HS-5 (cell line): ENCODE results near the gene TMEM151A.
"Not testable (repeated sequence)": the region's sequence is repeated elsewhere in the genome, so short reads cannot be mapped to it uniquely, and the experiment has no call there.

Source experiments
- DNase-seq: peaks from one replicate; pipeline ENCODE4 v3.0.0-alpha.2; 2012; ENCODE audit warnings: low read depth

TMEM151A gene

DNA sequence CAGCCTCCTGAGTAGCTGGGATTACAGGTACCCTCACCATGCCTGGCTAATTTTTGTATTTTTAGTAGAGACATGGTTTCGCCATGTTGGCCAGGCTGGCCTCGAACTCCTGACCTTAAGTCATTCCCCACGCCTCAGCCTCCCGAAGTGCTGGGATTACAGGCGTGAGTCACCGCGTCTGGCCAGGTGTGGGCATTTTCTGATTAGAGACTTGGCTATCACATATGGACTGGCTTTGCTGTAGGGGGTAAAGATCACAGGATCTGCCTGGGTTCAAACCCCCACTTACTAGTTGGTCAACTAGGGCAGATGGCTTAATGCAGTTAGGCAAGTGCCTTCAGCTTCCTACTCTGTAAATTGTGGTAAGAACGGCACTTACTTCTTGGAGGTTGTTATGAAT, 18.6 kb downstream of the TMEM151A start:
- no peak for DNase-seq

DNA sequence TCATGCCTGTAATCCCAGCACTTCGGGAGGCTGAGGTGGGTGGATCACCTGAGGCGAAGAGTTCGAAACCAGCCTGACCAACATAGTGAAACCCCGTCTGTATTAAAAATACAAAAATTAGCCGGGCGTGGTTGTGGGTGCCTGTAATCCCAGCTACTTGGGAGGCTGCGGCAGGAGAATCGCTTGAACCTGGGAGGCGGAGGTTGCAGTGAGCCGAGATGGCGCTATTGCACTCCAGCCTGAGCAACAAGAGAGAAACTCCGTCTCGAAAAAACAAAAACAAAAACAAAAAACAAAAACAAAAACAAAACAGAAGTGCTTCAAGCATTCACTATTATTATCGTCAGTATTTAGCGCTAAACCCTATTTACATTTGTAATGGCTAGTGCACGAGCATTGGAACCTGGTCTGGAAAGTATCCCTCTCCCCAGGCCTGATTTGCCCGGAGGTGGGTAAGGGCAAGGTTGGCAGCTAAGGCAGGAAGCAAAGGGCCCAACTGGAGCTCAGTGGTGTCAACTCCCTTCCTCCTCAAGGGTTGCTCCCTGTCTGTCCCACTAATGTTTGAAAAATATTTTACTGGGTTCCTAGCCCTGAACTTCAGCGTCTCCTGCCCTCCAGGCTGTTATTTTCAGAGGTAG, 19.2 kb downstream of the TMEM151A start:
- DNase-seq: not testable (repeated sequence)

DNA sequence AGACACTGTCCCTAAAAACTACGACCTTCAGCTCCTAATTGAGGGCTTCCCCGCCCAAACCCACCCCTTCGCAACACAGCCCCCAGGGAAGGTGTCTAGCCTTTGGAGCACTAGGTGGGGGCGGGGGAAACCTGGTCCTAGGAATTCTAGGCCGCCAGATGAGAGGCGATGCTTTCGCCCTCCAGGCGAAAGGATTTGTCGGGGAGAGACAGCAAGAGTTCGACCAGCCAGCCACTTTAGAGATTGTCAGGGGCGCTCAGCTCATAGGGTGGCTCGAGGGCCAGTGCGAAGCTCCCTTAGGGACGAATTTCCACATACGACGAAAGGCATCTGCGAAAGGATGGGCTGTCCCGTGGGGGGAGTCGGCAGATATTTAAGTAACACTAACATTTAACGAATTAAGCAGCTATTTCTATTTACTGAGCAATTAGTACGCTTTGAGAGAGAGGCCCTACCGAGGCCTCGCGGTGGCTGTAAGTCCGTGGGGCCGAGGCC, 19.8 kb downstream of the TMEM151A start:
- DNase-seq: no peak

DNA sequence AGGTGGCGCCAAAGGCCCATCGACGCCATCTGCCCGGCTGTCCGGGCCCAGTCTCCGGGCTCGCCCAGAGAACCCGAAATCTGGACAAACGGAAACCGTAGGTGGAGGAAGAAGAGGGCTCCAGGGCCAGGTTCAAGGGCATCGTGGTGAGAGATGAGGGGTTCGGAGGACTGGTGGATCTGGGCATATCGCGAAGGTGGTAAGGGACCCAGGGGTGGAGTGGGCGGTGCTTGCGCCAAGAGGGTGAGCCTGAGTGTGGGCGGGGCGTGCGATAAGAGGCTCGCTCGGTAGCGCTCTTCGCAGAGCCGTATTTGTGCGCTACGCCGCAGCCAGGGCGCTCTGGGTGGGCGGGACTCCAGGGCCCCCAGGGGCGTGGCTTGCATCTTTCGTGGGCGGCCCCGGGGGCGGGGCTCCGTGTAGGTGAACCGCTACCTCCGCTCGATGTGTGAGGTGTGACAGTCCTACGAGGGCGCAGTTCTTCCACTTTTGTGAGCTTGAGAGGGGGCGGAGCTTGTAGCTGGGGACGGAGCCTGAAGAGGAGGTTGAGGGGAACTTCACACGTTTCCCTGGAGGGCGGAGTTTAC, 20.4 kb downstream of the TMEM151A start:
- peak; percentile 86 for DNase-seq

DNA sequence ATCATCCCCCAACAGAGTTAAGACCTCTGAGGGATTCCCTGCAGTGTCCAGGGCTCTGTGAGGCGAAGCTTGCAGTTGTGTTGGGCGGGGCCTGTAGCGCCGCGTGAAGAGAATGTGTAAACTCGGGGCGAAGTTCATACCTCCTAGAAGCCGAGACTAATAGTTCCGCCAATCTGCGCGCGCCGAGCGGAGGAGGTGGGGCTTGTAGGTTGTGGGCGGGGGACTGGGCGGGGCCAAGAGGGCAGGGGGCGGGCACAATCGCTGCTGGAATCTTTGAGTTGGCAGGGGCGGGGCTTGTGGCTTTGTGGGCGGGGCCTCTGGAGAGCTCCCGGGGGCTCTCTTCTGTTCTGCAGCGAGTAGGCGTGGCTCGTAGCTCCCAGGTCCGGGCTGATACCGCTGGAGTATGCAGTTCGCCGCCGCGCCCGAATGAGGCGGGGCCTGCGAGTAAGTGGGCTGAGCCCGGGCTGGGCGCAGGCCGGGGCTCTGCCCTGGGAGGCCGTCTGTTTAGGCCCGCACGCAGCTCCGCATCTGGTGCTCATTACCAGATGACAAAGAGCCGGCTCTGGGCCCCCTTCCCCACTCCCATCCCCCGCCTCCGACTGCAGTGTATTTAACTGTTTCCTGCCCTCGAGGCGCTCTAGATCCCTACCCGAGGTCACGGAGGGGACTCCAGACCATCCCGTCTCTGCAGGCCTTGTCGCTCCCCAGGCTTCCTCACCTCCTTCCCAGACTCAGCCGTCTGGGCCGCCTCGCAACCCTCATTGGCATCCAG, 21.0 kb downstream of the TMEM151A start:
- peak; percentile 93 for DNase-seq

DNA sequence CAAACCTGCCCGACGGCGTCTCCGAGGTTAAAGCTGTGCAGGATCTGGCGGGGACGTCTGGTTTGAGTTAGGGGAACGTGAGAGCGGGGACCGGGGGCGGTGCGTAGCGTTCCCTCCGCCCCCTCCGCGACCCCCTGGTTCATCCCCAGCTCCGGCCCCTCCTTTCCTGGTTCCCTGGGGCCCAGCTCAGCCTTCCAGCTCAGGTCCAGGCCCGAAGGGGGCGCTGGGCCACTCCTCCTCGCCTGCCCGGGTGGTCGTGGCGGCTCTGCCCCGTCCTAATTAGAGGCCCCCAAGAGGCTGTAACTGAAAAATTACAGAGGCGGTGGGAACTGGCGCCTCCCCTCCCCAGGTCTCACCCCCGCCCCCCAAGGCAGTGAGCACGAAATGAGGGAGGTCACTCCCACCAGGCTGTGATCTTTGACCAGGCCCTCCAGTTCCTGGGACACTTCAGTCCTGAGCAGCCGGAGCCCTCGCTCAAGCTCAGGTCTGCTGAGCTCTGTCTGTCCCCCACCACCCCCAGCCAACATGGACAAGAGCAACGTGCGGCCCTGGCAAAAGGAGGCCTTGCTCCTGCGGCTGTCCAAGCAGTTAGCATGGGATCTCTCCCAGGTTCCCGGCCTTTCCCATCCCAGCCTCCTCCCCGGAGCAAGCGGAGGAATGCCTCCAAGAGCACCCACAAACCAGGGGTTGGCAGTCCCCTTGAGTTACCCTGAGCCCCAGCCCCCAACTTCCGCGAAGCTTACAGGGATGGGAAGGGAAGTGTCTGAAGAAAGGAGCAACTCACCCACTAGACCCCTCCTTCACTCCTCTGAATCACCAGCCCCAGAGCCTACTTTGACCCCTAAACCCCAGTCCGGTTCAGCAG, 21.9 kb downstream of the TMEM151A start:
- DNase-seq: no peak

DNA sequence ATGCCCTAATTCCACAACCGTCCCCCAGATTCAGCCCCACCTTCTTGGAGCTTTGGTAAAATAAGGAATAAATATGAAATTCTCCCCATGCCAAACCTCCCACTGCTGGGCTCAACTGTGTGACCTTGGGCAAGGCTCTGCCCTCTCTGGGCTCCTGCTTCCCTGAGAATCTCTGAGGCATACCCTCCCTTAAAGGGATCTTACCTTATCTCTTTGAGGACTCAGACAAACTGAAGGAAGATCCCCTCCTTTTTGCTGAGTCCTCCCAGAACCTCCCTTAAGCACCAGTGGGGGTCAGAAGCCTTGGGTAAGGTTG, 22.4 kb downstream of the TMEM151A start:
- DNase-seq: no peak

DNA sequence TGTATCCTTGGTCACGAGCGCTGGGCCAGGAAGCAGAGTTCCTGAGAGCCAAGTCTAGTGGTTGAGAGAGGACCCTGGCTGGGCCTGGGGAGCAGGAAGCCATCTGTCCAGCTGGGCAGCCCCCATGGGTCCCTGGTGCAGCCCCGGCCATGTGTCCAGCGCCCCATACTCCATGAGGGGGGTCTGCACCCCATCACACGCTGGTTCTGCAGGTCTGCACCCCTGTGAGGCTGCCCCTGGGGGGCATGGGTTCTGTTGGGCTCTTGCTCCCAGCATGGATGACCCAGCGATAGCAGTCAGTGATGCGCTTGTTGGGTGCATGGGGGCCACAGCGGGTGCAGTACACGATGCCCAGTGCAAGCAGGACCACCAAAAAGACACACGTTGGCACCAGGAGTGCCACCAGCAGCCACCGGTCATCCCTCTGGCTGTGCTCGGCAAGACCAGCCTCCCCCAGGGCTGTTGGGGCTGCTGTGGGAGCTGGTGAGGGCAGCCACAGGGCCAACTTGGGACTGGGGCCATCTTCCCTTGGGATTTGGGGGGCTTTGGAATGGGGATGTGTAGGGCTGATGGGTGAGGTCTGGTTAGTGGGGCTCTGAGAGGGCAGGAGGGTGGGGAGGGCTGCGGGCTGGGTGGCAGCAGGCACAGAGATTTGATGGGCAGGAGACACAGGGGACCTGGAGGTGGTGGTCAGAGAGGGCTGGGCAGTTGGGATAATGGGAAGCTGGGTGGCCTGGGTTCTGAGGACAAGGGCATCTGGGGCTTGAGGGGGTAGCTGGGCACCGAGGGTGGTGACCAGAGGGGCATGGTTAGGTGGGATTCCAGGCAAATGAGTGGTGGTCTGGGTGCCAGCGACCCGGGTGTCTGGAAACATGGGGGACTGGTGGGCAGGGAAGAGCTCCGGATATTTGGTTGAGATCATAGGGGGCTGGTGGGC, 23.1 kb downstream of the TMEM151A start:
- DNase-seq: no peak

DNA sequence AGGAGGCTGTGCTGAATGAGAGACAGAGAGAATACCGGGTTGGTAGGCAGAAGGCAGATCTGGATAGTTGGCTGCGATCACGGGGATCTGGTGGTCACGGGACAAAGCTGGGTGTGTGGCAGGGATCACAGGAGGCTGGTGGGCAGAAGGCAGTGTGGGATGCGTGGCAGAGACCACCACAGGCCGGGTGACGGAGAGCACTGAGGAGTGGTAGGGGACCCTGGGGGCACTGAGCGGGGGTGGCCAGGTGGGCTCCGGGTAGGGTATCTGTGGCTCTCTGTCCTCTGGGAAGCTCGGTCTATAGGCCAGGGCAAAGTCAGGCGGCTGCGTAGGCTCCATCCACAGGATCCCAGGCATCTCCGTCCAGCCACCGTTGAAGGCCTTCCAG, 23.8 kb downstream of the TMEM151A start:
- no peak for DNase-seq

DNA sequence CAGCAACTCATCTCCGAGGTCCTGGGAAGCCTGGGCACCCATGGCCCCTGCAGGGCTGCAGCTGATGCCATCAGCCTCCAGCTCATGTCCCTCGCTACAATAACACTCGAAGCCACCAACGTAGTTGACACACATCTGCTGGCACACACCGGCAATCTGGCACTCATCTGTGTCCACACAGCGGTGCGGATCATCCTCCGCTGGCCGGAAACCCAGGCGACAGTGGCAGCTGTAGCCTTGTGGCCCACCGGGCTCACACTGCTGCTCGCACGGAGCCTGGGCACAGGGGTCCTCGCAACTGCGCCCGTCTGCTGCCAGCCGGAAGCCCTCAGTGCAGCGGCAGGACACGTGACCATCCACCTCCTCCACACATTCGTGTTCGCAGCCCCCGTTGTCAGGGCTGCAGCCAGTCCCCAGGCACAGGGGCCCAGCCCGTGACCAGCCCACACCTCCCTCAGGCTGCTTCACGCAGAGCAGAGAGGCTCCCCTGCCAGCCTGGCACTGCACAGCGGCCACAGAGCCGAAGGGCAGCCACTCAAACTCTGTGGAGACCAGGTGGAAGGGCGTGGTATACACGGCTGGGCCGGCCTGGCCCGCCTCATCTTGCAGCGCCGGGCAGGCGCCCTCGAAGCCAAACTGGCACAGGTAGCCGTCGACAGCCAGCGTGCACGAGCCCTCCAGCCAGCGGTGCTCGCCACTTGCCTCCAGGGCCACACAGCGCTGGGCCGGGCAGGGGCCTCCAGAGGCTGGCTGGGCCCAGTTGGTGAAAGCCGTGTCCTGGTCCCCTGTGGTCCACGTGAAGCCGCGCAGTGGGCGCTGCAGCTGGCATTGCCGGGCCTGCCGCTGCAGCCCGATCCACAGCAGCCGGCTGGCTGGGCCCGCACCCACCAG, 24.5 kb downstream of the TMEM151A start:
- no peak for DNase-seq

DNA sequence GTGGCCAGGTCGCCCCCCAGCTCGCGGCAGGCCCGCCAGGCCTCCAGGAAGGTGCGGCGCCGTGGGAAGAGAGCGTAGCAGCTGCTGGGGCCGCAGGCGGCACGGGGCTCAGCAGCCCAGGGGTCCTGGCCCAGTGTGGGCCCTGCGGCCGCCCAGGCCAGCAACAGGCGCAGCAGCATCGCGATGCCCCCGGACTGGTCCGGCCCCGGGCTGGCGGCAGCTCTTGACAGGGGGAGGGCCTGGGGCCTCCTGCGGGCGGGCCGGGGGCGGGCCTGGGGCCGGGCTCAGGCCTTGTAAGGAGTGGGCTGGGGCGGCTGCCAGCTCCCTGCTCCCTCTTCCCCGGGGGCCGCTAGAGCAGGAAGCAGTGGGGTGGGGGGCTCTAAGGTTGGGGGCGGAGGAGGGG, 25.2 kb downstream of the TMEM151A start, which contains the start of gene CD248:
Gene CD248, minus strand, starts transcription at position 196 of the 403 bp plus-strand sequence. Its CDS starts 17 bp downstream, at position 179.
- no peak for DNase-seq

DNA sequence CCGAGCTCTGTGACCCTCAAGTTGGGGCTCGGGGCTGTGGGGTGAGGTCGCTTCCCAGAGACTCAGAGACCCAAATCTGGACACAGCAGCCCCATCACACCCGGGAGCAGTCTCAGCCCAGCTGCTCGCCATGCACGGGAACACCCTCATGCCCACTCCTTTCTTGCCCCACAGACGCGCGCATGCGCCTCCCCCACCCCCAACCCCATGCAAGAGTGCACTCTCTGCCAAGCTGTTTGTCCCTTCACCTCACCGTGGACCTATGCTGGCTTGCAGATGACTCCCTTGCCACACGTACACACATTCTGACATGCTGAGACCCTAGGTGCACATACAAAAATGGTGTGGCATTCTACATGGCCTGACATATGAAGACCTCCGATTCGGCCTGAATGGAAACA, 25.6 kb downstream of the TMEM151A start:
- no peak for DNase-seq

DNA sequence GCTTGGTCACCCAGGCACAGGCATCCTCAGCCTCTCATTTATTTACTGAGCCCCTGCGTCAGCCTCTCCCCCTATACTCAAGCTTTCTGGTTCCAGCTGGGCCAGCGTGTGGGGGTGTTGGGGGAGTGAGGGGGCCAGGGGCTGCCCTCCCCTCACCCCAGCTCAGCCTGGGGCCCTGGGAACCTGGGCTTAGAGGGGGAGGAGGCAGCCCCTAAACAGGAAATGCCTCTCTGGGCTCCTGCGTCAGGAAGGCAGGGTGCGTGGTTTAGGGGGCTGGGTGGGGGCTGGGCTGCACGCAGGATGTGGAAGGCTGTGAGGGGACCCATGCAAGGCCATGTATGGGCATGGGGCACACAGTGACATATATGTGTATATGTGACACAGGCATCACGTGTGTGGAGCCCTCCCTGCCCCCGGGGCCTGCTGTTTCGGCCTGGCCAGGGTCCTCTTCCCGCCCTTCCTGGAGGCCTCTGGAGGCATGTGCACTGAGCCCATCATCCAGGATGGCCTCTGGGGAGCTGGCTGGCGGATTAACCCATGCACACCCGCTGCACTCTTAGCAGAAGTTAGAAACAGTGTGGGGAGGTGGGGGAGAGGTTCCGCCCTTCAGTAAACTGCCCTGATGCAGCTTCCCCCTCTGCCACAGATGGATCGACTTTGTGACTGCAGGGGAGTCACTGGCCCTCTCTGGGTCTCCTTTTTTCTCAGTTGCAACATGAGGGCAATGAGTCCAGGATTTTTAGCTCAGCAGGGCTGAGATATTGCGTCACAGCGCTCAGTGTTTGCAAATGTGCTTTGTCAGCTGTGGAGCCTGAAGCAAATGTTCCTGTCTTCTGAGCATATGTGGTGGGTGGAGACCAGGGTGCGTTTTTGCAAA, 26.3 kb downstream of the TMEM151A start:
- DNase-seq: no peak

DNA sequence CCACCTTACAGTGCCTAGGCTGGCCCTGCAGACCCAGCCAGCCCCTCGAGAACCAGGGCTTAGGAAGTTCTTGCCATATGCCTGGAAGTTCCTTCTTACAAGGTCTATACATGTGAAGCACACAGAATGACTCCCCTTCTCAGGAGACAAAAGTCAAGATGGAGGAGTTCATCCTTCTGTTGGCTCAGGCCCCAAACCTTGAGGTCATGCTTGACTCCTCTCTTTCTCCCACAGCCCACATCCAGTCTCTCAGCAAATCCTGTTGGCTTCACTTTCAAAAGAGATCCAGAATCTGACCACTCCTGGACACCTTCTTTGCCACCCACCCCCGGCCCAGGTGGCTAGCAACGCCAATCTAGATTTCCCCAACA, 26.9 kb downstream of the TMEM151A start:
- no peak for DNase-seq

DNA sequence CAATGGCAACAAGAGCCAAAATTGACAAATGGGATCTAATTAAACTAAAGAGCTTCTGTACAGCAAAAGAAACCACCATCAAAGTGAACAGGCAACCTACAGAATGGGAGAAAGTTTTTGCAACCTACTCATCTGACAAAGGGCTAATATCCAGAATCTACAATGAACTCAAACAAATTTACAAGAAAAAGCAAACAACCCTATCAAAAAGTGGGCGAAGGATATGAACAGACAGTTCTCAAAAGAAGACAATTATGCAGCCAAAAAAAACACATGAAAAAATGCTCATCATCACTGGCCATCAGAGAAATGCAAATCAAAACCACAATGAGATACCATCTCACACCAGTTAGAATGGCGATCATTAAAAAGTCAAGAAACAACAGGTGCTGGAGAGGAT, 28.6 kb downstream of the TMEM151A start:
- DNase-seq: not testable (repeated sequence)

DNA sequence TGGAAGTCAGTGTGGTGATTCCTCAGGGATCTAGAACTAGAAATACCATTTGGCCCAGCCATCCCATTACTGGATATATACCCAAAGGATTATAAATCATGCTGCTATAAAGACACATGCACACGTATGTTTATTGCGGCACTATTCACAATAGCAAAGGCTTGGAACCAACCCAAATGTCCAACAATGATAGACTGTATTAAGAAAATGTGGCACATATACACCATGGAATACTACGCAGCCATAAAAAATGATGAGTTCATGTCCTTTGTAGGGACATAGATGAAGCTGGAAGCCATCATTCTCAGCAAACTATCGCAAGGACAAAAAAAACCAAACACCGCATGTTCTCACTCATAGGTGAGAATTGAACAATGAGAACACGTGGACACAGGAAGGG, 29.1 kb downstream of the TMEM151A start:
- DNase-seq: not testable (repeated sequence)

DNA sequence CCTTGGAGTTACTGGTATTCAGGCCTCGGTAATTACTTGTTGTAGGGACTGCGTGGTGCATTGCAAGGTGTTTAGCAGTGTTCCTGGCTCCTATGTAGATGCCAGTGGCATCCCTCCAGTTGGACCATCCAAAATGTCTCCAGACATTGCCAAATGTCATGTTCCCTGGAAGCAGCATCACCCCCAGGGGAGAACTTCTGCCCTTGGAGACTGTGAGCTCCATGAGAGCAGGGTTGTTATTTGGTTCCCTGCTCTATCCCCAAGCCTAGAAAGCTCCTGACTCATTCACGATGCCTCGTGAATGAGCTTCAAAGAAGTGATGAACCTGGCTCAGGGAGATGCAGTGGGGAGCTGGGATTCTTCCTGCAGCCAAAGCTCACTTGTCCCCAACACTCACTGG, 29.9 kb downstream of the TMEM151A start:
- no peak for DNase-seq

DNA sequence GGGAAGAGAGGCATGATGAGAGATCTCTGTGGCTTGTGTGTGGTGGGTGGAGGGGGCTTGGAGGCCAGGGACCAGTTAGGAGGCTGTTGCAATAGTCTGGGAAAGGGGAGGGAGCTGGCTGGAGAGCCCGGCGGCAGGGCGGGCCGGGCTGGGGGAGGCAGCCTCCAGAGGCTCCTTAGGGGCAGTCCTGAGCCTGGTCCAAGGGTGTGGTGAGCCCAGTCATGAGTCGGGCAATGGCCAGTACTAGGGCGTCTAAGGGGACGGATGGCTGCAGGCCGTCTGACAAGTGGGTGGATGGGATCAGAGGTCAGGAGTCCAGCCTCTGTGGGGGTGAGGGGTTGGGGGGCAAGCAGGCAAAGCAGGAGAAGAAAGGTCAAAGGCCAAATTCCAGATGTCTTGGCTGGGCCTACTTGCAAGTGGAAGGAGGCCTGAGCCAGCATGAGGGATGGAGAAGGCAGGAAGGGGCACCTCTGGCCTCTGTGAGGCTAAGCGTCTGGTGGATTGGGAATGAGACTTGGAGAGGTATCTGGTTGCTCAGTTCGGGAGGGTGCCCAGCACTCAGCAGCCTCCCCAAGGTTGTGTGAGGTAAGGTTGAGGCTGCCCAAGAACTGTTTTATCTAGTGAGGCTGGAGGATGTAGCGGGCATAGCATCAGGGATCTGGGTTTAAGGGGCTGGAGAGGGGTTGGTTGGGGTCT, 31.2 kb downstream of the TMEM151A start:
- no peak for DNase-seq

DNA sequence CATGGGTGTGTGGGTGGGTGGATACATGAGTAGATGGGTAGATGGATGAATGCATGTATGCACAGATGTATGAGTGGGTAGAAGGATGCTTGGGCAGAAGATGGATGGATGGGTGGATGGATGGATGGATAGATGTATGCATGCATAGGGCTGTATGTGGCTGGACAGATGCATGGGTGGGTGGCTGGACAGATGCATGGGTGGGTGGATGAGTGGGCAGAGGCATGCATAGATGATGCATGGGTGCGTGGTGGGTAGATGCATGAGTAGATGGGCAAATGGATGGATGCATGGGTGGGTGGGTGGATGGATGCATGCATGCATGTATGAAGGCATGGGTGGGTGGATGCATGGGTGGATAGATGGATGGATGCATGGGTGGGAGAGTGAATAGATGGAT, 32.0 kb downstream of the TMEM151A start:
- DNase-seq: no peak
